ENCODE measurements around the gene RETN.

The RETN gene

GRCh38 chr19:7632340-7633203 is 36.3 kb upstream of the RETN start:
- TF ChIP-seq GATA1 (IDR thresholded peaks at IDR 0.05; ENCODE audit: low read depth, low read length) (no peak), POLR2A (IDR thresholded peaks at IDR 0.05; ENCODE audit: low read length) (no peak)

GRCh38 chr19:7633698-7634097 is 35.2 kb upstream of the RETN start, which contains the start of gene PCP2:
PCP2 (minus strand) TSS chr19:7633719; CDS start chr19:7633457, 262 bp downstream.
- no peak for TF ChIP-seq GATA1 (IDR thresholded peaks at IDR 0.05; ENCODE audit: low read depth, low read length)
- peak; percentile 8 for TF ChIP-seq POLR2A (IDR thresholded peaks at IDR 0.05; ENCODE audit: low read length)
- DNase-seq = no peak

More at GRCh38 chr19:7632340-7633203, 36.3 kb upstream of the RETN start:
- DNase-seq = no peak

DNA sequence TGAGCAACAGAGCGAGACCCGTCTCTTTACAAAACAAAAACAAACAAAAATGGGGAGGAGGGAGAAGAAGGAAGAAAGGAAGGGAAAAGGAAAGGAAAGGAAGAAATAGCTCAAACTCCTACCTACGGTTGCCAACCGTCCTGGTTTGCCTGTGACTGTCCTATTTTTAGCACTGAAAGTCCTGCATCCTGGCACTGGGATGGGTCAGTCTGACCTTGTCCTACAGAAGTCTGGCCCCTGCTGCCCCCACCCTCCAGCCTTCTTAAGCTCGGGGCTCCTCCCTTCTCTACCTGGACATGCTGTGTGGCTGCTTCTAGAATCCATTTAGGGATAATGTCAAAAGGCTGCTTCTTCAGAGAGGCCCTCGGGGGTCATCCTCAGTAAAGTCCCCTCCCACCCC is 33.2 kb upstream of the RETN start:
- TF ChIP-seq GATA1 (IDR thresholded peaks at IDR 0.05; ENCODE audit: low read depth, low read length) = no peak
- TF ChIP-seq POLR2A (IDR thresholded peaks at IDR 0.05; ENCODE audit: low read length) = no peak

DNA sequence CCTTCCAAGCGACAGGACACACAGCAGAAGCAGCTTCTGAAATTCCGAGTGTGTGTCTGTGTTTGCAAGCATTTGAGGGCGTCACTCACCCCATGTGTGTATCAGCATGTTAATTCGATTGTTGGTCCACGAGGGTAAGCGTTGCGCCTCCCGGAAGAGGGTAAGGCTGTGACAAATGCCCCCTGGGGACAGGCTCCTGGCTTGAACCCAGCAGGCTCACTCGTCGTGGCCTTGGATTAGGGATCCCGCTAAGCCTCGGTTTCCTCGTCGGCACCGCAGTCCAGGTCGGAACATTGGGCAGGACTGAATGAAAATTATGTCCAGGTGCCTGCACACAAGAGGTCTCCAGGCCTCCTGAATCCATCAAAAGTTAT is 32.5 kb upstream of the RETN start:
- DNase-seq = no peak
- TF ChIP-seq GATA1 (IDR thresholded peaks at IDR 0.05; ENCODE audit: low read depth, low read length) (no peak), POLR2A (IDR thresholded peaks at IDR 0.05; ENCODE audit: low read length) (no peak)

More for the DNA sequence above, 33.2 kb upstream of the RETN start:
- no peak for DNase-seq

DNA sequence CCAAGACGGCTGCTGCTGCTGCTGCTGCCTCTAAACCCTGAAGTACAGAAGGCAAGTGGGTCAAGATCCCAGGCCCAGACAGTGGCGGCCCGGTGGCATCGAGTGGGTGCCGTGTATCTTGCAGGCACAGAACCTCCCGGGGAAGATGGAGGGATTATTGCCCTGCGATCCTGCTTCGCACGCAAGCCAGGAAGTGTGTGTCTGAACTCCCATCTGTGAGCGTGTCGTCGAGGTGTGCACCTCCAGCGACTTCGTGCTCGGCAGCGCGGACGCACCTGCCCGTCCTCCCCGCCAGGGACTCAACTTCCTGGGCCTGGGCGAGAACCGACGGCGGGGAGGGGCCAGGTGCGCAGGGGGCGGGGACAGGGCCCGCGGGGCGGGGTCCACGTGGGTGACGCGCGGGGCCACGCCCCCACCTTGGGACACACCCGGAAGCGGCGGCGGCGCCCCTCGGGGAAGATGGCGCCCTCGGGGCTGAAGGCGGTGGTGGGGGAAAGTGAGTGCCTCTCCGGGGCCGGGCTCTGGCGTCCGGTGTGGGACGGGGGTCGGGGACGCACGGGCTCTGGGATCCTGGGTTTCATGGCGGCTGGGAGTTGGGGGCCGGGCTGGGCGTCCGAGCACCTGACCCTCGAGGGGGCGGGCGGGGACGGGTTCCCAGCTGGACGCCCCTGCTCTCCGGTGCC is 32.0 kb upstream of the RETN start, which contains the start of gene STXBP2:
Gene STXBP2 (plus strand): TSS at position 420 of the 683 bp plus-strand sequence. CDS start 40 bp downstream, at position 460.
- TF ChIP-seq POLR2A (IDR thresholded peaks at IDR 0.05; ENCODE audit: low read length) (peak; percentile 47), GATA1 (IDR thresholded peaks at IDR 0.05; ENCODE audit: low read depth, low read length) (no peak)
- DNase-seq = peak; percentile 83 to 92

DNA sequence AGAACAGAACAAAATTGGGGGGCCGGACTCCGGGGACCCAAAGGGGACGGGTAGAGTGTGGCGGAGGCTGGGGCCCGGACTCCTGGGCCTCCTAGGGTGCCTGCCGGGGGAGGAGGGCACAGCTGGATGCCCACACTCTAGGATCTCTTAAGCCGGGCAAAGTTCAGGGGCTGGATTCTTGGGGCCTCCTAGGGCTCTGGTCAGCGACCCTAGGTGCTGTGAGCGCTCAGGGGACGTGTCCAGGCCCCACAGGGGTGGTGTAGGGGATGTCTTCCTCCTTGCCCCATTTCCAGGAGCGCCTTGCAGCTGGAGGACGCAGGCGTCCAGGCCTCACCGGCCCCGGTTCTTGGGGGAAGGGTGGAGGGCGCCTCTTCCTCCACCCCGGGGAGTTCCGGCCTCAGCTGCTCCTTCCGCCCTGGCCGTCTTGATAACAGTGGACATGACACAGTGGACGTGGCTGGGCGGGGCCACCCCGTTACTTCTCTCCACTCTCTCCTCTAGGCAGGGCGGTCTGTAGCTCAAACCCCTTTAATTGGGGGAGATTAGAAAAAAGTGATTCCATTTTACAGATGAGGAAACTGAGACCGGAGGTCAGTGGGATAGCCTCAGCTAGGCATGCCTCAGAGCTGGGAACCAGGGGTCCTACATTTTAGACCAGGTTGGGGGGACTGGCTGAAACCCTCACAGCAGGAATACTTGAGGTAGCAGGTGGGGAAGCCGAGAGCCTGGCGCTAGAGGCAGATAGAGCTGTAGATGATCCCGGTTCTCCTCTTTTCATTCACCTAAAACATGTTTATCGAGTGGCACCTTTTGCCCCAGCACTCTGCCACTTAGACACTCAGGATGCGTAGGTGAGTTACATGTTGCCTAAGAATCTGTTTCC is 31.2 kb upstream of the RETN start:
- DNase-seq = peak; percentile 81 to 84
- TF ChIP-seq POLR2A (IDR thresholded peaks at IDR 0.05; ENCODE audit: low read length) (no peak), GATA1 (IDR thresholded peaks at IDR 0.05; ENCODE audit: low read depth, low read length) (no peak)

DNA sequence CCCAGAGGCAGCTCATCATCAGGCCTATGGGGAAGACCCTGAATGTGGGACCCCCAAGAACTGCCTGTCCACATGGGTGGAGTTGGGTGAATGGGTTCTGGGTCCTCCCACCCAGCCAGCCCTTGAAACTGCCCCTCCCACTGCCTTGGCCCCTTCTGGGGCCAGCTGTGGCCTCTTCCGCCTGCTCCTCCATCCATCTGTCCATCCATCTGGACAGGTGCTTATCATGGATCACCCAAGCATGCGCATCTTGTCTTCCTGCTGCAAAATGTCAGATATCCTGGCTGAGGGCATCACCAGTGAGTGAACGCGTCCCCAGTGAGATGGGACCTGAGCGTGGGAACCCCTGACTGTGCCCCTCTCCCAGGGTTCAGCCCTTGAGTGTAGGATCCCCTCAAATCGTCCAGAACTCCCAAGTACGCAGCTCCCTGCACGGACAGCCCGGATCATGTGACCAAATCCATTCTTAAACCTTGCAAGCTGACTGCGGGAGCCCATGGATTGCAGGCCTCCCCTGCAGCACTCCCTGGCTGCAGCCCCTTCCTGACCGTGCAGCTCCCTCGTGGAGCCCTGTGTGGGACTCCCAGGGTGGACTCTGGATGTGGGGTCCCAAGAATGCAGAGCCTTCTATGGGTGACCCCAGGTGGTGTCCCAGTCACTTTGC is 29.9 kb upstream of the RETN start:
- TF ChIP-seq GATA1 (IDR thresholded peaks at IDR 0.05; ENCODE audit: low read depth, low read length) = no peak
- TF ChIP-seq POLR2A (IDR thresholded peaks at IDR 0.05; ENCODE audit: low read length) = no peak
- DNase-seq = no peak

DNA sequence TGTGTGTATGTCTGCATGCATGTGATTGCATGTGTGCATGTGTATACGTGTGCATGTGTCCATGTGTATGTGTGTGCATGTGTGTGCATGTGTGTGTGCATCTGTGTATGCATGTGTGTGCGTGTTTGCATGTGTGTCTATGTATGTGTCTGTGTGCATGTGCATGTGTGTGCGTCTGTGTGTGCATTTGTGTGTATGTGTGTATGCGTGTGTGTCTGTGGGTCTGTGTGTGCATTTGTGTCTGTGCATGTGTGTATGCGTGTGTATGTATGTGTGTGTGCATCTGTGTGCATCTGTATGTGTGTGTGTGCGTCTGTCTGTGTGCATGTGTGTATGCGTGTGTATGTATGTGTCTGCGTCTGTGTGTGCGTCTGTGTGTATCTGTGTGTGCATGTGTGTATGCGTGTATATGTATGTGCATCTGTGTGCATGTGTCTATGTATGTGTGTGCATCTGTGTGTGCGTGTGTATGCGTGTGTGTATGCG is 28.9 kb upstream of the RETN start:
- TF ChIP-seq POLR2A (IDR thresholded peaks at IDR 0.05; ENCODE audit: low read length) (no peak), GATA1 (IDR thresholded peaks at IDR 0.05; ENCODE audit: low read depth, low read length) (no peak)
- DNase-seq = no peak

GRCh38 chr19:7640803-7641202 is 28.0 kb upstream of the RETN start:
- no peak for DNase-seq
- no peak for TF ChIP-seq GATA1 (IDR thresholded peaks at IDR 0.05; ENCODE audit: low read depth, low read length)
- TF ChIP-seq POLR2A (IDR thresholded peaks at IDR 0.05; ENCODE audit: low read length) = no peak

DNA sequence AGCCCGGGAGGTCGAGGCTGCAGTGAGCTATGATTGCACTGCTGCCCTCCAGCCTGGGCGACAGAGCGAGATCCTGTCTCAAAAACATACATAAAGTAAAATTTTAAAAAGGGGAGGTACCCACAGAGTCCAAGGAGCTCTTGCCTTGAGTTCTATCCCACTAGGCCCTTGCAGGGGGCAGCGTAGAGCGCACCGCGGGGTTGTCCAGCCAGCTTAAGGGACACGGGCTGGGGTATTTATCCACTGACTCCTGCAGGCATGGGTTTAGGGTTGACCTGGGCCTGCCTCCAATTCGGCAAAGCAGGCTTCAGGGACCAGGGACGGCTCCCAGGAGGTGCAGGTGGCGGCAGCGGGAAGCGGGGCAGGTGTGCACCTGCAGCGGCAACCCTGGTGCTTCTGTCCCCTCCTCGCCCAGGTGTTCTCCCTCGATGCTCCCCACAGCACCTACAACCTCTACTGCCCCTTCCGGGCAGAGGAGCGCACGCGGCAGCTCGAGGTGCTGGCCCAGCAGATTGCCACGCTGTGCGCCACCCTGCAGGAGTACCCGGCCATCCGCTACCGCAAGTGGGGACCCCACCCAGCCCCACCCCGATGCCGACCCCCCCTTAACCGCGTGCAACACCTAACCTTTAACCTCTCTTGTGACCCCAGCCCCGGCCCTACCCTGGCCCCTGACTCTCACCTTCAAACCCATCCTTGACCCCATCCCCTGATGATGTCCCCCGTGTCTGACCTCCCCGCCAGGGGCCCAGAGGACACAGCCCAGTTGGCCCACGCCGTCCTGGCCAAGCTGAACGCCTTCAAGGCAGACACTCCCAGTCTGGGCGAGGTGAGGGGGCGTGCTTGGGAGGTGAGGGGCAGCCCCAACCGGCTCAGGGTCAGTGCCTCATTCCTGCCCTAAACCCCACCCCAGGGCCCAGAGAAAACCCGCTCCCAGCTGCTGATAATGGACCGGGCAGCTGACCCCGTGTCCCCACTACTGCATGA is 27.3 kb upstream of the RETN start:
- TF ChIP-seq POLR2A (IDR thresholded peaks at IDR 0.05; ENCODE audit: low read length) = no peak
- no peak for TF ChIP-seq GATA1 (IDR thresholded peaks at IDR 0.05; ENCODE audit: low read depth, low read length)
- no peak for DNase-seq

- TF ChIP-seq POLR2A (IDR thresholded peaks at IDR 0.05; ENCODE audit: low read length) (no peak), GATA1 (IDR thresholded peaks at IDR 0.05; ENCODE audit: low read depth, low read length) (no peak)
- no peak for DNase-seq
Measured at GRCh38 chr19:7642295-7643030, 26.4 kb upstream of the RETN start.

Data from erythroblast (primary cell).